Measurements from ENCODE around the gene ATPAF1. TPM values are rescaled to one million over a fixed set of nuclear protein-coding genes. Genes with fewer than 3 reads are reported as not detected.
"Not testable (repeated sequence)": the region's sequence is repeated elsewhere in the genome, so short reads cannot be mapped to it uniquely, and the experiment has no call there.

The ATPAF1 gene, protein sequence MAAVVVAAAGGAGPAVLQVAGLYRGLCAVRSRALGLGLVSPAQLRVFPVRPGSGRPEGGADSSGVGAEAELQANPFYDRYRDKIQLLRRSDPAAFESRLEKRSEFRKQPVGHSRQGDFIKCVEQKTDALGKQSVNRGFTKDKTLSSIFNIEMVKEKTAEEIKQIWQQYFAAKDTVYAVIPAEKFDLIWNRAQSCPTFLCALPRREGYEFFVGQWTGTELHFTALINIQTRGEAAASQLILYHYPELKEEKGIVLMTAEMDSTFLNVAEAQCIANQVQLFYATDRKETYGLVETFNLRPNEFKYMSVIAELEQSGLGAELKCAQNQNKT
- total RNA-seq (2014; rRNA removed; shearing (Covaris generic)): 39.1 and 52.7 TPM in 2 replicates

DNA sequence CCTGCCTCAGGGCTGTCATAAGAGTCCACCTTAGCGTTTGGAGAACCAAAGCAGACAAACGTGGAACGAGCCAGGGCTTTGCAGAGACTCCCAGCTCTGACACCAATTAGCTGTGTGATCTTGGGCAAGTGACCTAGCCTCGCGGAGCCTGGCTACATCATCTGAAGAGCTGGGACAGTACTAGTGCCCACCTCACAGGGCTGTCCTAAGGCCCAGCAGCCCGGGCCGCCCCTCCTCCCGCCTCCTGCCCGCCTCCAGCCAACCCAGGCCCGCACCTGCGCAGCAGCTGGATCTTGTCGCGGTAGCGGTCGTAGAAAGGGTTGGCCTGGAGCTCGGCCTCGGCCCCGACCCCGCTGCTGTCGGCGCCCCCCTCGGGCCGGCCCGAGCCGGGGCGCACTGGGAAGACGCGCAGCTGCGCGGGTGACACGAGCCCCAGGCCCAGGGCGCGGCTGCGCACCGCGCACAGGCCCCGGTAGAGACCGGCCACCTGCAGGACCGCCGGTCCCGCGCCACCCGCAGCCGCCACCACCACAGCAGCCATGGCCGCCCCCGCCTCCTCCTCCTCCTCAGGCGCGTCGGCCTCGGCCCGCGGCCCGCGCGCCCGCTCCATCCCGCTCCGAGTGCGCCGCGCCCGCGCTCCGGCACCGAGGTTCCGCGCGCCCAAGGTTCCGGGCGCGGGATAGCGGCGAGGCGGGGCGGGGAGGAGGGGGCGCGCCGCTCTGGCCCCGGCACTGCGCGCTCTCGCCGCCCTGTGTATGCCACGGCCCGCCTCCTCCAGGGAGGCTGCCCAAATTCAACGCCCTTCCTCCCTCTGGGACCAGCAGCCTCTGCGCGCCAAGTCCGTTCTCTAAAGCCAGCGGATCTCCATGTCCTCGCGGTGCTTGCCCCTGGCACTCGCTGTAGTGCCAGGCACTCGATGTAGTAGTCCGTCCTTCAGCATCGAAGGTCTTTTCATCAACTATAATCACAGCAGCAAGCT lies at the start of gene ATPAF1:
ATPAF1 (minus strand) TSS at position 583 of the 979 bp plus-strand sequence; CDS start at position 541, 42 bp downstream.
- DNase-seq (ENCODE audit: low read depth): peak; percentile 88

DNA sequence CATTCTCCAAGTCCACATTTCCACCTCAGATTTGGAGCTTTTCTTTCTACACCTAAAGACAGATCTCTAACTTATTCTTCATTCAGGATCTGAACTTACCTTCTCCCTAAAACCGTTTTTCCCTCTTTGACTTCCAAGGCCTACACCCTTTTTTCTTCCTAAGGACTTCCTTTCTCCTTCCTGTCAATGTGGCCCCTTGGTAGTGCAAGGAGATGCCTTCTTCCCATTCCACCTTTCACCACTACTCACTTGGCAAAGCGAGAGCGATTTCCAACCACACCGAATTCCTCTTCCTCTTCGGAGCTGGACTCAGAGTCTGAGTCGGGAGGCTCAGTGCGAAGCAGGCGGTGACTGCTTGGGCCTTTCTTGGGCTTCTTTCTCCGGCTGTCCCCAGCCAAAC lies 49.5 kb upstream of the ATPAF1 start:
- no peak for DNase-seq (ENCODE audit: low read depth)

DNA sequence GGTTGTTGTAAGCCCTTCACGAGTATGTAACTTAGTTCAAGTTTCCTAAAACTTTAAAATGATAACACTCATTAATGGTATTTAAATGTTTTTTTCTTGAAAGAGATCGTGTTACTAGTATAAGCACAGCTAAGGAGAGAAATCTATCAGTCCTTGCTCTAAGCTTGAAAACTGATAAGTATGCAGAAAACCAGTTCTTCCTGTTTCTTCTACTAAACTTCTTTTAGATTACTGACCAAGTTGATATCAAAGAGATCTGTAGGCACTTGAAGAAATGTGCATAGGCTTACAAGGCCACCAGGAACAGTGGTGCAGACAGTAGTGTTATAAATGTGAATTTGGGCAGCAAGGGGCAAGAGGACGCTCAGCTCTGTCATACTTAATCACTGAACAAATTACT lies 46.8 kb upstream of the ATPAF1 start:
- DNase-seq (ENCODE audit: low read depth): no peak

DNA sequence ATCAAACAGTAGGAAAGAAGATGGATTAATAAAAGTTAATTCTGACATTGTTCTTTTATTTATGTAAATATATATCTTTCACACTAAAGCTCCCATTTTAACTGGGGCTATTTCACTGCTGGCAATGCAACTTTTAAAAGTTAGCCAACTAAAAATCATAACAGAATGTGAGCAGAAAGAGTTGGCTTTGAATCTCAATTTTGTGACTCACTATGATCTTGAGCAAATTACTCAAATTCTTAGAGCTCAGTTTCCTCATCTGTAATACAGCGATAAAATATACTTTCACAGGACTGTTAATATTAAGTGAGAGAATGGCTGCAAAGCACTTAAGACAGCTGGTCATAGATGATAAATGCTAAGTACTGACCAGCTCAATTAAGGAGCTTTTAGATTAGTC lies 40.0 kb upstream of the ATPAF1 start:
- DNase-seq (ENCODE audit: low read depth): no peak

DNA sequence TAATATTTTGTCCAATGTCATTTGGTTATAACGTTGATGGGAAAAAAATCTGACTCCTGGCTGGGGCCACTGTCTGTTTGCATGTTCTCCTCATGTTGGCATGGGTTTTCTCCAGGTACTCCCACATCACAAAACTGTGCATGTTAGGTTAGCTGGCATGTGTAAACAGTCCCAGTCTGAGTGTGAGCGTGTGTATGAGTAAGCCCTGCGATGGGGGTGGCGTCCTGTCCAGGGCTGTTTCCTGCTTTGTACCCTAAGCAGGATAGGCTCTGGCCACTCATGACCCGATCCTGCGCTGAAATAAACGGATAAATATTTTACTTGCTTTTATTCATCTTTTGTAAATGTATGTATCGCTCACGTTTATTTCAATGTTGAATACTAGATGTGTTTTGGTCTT lies 37.2 kb upstream of the ATPAF1 start:
- no peak for DNase-seq (ENCODE audit: low read depth)

DNA sequence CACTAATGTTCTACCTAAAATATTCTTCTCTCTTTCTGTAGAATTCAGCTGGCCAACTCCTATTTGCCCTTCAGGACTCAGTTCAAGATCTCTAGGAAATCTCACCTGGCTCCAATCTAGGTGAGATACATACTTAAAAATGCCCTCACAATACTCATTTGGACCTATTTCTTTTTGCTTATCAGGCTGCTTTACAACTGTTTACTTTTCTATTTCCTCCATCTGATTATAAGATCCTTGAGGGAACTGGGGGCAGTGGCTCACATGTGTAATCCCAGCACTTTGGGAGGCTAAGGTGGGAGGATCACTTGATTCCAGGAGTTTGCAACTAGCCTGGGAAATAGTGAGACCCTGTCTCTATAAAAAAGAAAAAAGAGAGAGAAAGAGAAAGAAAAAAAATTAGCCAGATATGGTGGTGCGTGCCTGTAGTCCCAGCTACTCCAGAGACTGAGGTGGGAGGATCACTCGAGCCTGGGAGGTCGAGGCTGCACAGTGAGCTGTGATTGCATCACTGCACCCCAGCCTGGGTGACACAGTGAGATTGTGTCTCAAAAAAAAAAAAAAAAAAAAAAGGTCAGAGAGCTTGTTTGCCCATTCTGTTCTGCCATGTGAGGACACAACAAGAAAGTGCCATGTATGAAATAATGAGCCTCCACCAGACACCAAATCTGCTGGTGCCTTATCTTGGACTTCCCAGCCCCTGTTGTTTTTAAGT lies 35.9 kb upstream of the ATPAF1 start:
- DNase-seq (ENCODE audit: low read depth): no peak

DNA sequence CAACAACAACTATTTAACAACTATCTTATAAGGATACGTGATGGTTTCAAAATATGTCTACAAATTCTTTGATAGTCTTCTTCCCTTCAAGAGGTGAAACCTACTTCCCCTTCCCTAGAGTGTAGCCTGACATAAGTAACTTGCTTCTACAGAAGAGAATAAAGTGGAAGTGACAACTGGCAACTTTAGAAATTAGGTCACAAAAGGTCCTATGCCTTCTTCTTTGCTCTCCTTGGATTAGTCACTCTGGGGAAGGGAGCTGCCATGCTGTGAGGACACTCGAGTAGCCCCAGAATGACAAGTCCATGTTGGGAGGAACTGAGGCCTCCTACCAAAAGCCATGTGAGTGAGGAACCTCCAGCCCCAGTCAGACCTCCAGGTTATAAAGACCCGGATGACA lies 31.5 kb upstream of the ATPAF1 start:
- DNase-seq (ENCODE audit: low read depth): no peak

DNA sequence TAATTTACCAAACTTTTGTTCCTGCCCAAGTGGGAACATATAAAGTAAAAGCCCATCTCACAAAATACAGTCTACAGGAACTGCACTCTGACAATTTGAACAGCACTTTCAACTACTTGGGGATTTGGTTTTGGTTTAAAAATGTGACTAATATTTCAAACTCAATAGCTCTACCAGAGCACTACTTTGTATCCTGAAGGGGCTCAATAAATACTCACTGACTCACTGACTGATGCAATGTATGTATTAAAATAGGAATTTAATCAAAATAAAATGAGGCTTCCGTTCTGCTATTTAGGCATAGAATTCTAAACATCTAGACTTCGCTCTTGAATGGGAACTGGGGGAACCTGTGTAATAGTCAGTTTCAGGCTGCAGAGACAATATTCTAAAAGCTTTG lies 28.9 kb upstream of the ATPAF1 start:
- no peak for DNase-seq (ENCODE audit: low read depth)

DNA sequence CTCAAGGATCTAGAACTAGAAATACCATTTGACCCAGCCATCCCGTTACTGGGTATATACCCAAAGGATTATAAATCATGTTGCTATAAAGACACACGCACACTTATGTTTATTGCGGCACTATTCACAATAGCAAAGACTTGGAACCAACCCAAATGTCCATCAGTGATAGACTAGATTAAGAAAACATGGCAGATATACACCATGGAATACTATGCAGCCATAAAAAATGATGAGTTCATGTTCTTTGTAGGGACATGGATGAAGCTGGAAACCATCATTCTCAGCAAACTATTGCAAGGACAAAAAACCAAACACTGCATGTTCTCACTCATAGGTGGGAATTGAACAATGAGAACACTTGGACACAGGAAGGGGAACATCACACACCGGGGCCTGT lies 26.5 kb upstream of the ATPAF1 start:
- not testable (repeated sequence) for DNase-seq (ENCODE audit: low read depth)

DNA sequence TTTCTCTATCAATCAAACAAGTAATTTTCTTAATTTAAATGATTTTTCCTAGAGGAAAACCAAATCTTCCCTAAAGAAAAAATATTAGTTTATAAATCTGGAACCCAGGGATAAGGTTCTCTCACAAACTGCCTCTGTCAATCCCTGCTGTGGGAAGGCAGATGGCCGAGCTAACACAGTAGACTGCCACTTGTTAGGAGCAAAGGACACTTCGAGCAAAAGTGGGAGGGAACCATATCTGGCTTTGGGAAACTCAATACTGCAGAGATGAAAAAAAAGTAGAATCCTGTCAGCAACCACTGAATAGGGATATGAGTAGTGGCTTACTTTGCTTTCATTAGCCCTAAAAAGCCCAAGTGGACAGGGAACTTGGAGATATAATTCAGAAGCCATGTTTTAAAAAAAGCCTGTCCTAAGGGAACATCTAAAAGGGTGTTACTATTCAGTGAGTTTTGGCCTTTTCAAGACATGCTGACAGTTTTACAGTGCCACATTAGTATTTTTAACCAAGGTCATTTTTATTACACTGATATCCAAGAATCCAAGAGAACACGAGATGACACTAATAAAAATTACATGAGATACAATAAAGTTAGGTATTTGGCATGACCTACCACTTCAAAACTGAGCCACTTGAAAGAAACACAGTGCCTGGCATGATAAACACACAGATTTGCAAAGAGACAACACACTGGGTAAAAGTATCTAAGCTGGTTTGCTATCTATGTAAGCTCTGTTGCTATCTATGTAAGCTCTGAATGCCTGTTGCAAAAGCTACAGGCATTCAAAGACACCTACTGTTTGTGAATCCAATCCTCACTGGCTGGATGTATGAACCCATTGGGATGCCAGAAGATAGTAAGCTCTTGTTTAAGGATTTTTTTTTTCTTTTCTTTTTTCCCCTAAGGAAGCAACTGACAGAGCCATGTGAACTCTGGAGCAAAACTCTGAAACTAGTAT lies 24.9 kb upstream of the ATPAF1 start:
- DNase-seq (ENCODE audit: low read depth): no peak

DNA sequence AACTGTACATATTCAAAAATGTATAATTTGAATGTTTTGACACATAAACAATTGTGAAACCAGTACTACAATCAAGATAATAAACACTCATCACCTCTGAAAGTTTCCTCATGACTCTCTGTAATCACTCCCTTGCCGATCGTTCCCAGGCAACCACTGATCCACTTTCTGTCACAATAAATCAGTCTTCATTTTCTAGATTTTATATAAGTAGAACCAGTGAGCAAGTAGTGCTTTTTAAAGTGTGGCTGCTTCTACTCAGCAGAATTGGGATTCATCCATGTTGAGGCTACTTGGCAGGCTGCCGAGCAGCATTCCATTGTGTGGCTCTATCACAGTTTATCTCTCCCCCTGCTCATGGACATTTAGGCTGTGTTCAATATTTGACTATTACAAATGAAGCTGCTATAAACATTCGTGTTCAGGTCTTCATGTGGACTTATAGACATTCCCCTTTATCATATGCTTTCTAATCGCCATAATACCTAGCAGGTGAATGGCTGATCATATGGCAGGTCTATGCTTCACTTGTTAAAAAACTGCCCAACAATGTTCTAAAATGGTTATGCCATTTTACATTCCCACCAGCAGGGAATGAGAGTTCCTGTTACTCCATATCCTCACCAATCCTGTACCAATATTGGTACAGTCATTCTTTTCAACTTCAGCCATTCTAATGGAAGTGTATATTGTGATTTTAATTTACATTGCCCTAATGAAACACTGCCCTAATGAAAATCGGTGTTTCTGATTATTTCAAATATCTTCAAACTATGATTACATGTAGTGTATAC lies 24.0 kb upstream of the ATPAF1 start:
- no peak for DNase-seq (ENCODE audit: low read depth)

DNA sequence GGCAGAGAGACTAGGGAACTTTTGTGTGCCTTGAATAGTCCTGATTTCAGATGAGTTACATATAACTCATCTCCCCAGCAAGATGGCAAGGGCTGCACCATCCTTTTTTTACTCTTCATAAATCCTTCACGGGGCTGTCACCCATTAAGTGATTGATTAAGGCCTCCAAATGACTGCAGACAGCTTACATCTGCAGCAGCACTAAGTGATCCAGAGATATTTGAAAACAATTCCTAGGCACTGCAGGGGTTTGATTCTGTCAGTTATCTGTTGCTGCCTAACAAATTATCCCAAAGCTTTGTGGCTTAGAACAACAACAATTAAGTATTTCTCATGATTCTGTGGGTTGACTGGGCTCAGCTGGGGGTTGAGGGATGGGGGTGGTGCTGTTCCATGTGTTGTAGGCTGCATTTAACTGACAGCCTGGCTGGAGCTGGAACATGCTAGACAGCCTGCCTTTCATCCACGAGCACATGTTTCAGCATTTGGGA lies 22.8 kb upstream of the ATPAF1 start:
- DNase-seq (ENCODE audit: low read depth): peak; percentile 30

DNA sequence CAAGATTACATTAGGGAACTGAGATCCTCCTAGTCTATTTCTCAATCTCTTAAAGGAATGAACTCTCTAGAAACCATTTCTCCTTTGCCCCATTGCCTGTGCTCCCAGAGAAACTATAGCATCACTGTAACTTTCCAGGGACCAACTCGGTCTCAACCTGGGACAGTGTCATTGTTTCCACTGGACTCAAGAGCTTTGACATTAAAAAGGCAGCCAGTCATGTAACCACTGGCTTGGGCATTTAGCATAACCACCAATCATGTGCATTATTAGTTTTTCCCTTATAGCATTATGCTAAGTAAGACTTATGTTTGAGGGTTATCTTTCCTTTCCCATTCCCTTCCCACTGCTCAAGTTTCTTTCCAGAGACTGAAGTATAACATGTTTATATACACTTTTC lies 21.7 kb upstream of the ATPAF1 start:
- DNase-seq (ENCODE audit: low read depth): no peak

DNA sequence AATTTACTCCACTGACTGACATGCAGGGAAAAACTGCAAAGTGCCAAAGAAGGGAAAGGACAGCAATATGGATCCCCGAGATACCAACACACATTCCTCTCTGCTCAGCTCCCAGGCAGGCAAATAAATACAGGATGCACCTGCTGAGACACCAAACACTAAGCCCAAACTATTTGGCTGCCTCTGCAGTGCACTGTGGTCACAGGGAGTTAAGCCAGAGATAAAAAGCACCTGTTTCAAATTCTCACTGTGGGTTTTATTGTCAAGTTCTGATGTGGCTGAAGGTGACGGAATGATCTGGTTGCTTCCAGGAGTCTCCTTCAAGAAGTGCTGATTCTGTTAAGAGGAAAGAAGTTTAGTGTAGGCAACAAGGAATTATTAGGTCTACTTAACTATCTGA lies 21.2 kb upstream of the ATPAF1 start:
- DNase-seq (ENCODE audit: low read depth): no peak

DNA sequence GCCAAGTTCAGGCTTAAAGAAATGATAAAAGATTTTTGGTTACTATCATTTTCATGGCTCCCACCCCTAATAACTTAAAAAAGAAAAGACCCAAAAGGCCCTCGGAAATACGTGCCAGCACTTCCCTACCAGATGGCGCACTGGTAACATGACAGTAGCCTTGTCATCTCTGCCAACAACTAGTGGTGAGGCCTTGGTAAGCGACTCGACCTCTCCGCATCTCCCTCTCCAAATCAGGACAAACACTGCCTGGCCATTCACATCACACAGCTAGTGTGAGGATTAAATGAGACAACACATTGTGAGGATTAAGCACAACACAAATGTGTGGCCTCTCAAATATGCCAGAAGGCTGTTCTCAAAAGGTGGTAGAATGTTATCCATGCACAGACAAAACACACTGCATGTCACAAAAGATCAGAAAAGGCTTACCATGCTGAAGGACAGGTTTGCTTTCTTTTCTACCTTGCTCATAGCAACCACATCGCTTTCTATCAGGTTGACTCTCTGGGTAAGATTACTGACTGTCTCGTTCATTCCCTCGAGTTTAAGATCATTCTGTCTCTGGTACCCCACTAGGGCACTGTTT lies 19.9 kb upstream of the ATPAF1 start:
- no peak for DNase-seq (ENCODE audit: low read depth)

DNA sequence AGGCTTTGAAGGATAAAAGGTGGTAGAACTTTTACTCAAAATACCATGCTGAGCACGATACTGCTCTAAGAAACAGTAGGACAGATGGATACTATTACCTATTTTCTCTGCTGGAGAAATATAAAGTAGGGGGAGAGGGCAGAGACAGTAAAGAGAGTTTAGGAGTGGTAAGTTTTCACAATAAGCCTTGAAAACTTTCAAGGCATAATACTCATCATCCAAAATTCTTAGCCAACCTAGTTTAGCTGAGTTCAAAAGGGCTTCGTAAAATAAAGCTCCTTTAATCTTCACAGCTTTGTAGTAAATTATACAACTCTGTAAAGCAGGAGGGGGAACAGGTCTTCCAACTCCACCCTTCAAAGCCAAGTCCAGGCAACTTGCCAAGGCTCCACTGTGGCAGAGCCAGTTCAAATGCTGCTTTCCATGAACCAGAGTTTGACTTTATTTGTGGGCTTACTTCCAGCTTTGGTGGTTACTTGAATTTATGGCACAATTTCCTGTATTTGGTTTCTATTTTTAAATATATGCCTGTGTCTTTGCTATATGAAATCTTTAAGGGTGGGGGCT lies 19.0 kb upstream of the ATPAF1 start:
- DNase-seq (ENCODE audit: low read depth): no peak

DNA sequence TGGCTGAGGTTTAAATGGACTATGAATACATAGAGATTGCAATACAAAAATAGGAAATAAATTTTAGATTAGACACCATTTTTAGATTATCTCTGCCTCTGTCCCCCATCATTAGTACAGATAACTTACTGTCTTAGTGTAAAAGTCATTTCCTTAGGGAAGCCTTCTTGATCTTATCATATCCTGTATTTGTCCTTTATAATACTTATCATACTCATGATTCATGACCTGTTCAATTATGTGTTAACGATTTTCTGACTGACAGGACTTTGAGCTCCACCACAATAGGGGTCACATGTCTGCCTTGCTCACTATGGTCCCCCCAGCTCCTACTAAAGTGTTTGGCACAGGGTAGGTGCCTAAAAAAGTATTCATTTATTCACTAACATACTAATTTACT lies 18.1 kb upstream of the ATPAF1 start:
- DNase-seq (ENCODE audit: low read depth): no peak

DNA sequence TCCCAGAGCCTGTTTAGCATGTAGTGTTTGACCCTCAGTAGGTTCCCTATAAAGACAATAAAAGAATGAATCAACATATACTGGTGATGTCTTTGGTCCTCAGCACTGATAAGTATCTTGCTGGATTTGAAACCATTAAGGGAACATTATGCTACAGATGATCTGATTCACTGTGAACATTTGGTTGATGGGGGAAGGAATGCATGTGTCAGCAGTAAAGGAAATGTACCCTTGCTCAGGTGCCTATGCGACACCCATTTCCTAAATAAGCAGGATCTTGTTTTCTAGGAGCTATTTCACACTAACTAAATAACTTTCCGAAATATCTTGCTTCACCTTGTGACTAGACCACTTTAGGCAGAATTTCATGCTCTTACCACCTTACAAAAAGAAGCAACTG lies 16.5 kb upstream of the ATPAF1 start:
- DNase-seq (ENCODE audit: low read depth): no peak

DNA sequence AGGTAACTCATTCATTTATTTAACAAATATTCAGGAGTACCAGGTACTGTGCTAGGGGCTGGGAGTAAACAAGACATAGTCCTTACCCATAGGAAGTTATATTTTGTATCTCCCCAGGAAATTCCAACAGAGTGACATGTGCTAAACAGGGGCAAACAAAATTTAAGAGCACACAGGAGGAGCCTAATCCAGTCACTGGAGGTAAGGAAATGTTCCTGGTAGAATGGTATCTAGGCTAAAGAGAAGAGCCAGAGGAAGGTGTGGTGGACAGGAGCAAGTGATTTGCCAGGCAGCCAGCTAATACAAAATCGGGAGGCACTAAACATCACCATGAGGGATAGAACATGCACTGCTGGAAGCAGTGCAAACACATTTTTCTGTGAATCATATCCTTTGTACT lies 13.9 kb upstream of the ATPAF1 start:
- no peak for DNase-seq (ENCODE audit: low read depth)
